ENCODE results near the gene SCTR.

The SCTR gene

DNA sequence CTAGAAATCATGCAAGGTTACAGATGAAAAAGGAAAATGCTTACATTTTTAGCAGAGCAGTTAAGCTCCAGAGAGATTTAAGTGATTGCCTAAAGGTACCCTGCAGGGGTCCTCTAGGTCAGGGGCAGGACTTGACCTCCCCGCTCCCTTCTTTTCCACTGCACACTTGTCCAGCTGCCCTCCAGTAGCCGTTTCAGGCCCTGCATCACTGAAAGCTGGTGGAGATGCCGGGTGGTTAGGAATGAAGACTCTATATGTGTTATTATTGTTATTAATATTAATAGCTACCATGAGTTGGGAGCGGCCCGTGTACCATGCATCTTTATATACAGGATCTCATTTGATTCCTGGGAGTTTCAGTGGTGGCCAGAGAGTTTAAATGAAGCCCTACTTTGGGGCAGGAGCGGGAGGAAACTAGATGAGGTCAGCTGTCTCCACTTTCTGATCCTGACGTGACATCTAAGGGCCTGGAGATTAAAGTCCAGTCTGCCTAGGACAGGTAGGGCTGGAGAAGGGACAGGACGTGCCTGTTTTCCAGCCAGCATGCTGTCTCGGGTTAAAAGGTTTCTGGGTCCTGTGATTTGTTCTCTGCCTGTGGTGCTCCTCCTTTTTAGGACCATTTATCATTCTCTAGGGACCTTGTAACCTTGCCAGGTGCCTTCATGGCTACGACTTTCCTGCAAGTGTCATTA lies 90.5 kb downstream of the SCTR start:
- Histone ChIP-seq H3K4me1 (ENCODE audit: control insufficient read depth, insufficient read depth, low read depth, low read length) (peaks cover 67% of the 10 kb centered on the region), H3K4me3 (ENCODE audit: insufficient read depth in 1 of 2, low read depth in 1 of 2, low read length in 2 of 2) (no peak overlapping the region), H2BK12ac (ENCODE audit: low read length in 2 of 2) (no peak overlapping the region), H3K36me3 (ENCODE audit: control insufficient read depth in 1 of 2, insufficient read depth in 2 of 2, low read depth in 1 of 2, low read length in 2 of 2) (peaks cover 0 to 16% of the 10 kb centered on the region in 2 experiments), H3K4ac (ENCODE audit: low read depth in 1 of 2, low read length in 2 of 2) (no peak overlapping the region), H3K18ac (ENCODE audit: low read depth in 1 of 2, low read length in 2 of 2) (no peak overlapping the region), H3K27me3 (ENCODE audit: control insufficient read depth in 1 of 2, insufficient read depth in 1 of 2, low read length in 2 of 2) (peaks cover 0 to 45% of the 10 kb centered on the region in 2 experiments), H3K9me3 (ENCODE audit: control insufficient read depth, low read length) (no peaks in the 10 kb centered on the region), H2BK15ac (ENCODE audit: low read depth, poor library complexity, severe bottlenecking) (no peak overlapping the region), H3K9ac (ENCODE audit: low read length) (no peak overlapping the region), H3K4me2 (ENCODE audit: low read length, poor library complexity, severe bottlenecking) (no peak overlapping the region), H3K79me1 (replicated peaks; ENCODE audit: low read length, poor library complexity, severe bottlenecking) (peaks cover 22% of the 10 kb centered on the region), H3K14ac (ENCODE audit: low read length in 2 of 2) (no peak overlapping the region), H2AFZ (ENCODE audit: low read depth, low read length) (no peak overlapping the region), H4K91ac (ENCODE audit: low read length) (no peak overlapping the region), H2AK5ac (ENCODE audit: low read length, severe bottlenecking) (no peak overlapping the region), H3K27ac (ENCODE audit: low read length, poor library complexity, severe bottlenecking) (no peak overlapping the region), H3K23ac (ENCODE audit: low read length in 2 of 2) (no peak overlapping the region), H2BK120ac (ENCODE audit: low read depth, low read length) (no peak overlapping the region), H2BK5ac (ENCODE audit: low read depth, low read length, poor library complexity, severe bottlenecking) (no peak overlapping the region), H4K8ac (ENCODE audit: low read length) (no peak overlapping the region)
- no peak for DNase-seq
- 84% methylated on average over 8 of the region's 10 CpGs for WGBS

GRCh38 chr2:119432851-119433522 lies 91.3 kb downstream of the SCTR start:
- Histone ChIP-seq H3K18ac (ENCODE audit: low read depth in 1 of 2, low read length in 2 of 2) (no peak overlapping the region), H2BK5ac (ENCODE audit: low read depth, low read length, poor library complexity, severe bottlenecking) (no peak overlapping the region), H3K4me2 (ENCODE audit: low read length, poor library complexity, severe bottlenecking) (peak overlapping the region; percentile 78), H4K91ac (ENCODE audit: low read length) (peak overlapping the region; percentile 46), H2BK15ac (ENCODE audit: low read depth, poor library complexity, severe bottlenecking) (no peak overlapping the region), H3K79me1 (replicated peaks; ENCODE audit: low read length, poor library complexity, severe bottlenecking) (peaks cover 20% of the 10 kb centered on the region), H3K27ac (ENCODE audit: low read length, poor library complexity, severe bottlenecking) (peak overlapping the region; percentile 91), H3K4me3 (ENCODE audit: insufficient read depth in 1 of 2, low read depth in 1 of 2, low read length in 2 of 2) (no peak overlapping the region), H3K14ac (ENCODE audit: low read length in 2 of 2) (no peak overlapping the region), H2AK5ac (ENCODE audit: low read length, severe bottlenecking) (peak overlapping the region; percentile 87), H3K9ac (ENCODE audit: low read length) (peak overlapping the region; percentile 62), H2BK12ac (ENCODE audit: low read length in 2 of 2) (no peak overlapping the region), H3K4me1 (ENCODE audit: control insufficient read depth, insufficient read depth, low read depth, low read length) (peaks cover 60% of the 10 kb centered on the region), H3K27me3 (ENCODE audit: control insufficient read depth in 1 of 2, insufficient read depth in 1 of 2, low read length in 2 of 2) (peaks cover 0 to 45% of the 10 kb centered on the region in 2 experiments), H3K4ac (ENCODE audit: low read depth in 1 of 2, low read length in 2 of 2) (no peak overlapping the region), H3K23ac (ENCODE audit: low read length in 2 of 2) (no peak overlapping the region), H3K36me3 (ENCODE audit: control insufficient read depth in 1 of 2, insufficient read depth in 2 of 2, low read depth in 1 of 2, low read length in 2 of 2) (peaks cover 0 to 16% of the 10 kb centered on the region in 2 experiments), H3K9me3 (ENCODE audit: control insufficient read depth, low read length) (no peaks in the 10 kb centered on the region), H2AFZ (ENCODE audit: low read depth, low read length) (no peak overlapping the region), H2BK120ac (ENCODE audit: low read depth, low read length) (no peak overlapping the region), H4K8ac (ENCODE audit: low read length) (no peak overlapping the region)
- DNase-seq = no peak
- 80% methylated on average over 15 of the region's 17 CpGs for WGBS

DNA sequence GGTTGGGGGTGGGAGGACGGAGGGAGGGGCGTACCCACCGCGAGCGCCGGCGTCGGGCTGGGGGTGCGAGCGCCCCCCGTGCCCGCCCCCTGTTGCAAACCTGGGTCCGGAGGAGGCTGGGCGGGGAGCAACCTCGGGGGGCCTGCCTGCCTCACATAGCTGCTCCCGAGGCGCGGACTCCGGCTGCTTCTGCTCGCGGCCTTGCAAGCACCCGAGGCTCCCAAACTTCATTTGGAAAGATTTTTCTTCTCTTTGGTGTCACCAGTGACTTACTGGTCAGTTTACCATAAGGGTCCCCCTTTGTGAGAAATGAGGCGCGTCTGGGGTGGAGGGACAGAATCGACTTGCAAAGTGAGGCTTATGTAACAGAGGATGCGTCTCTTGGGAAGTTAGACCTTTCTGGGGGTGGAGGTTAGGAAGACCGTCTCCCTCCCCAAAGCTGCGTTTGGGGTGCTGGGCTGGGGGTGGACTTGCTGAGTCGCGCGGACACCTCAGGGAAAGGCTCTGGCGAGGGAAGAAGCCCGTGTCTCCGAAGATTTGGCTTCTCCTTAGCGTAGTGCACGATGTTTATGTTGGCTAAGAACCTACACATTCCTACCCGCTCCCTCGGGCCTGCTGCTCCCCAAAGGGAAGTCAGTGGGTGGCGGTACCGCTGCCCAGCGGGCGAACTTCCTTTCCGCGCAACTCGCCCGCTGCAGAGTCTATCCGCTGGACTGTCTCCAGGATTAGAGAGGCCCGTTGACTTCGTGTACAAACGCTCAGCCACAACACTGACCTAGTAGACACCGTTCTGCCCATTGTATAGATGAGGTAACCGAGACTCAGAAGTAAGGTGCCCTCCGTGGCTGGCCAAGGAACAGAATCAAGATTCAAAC lies 92.1 kb downstream of the SCTR start:
- Histone ChIP-seq H2BK12ac (ENCODE audit: low read length in 2 of 2) (peak overlapping the region in 1 of 2 experiments; percentile 75), H3K18ac (ENCODE audit: low read depth in 1 of 2, low read length in 2 of 2) (peak overlapping the region; percentile 59 to 63), H3K79me1 (replicated peaks; ENCODE audit: low read length, poor library complexity, severe bottlenecking) (peaks cover 20% of the 10 kb centered on the region), H2AFZ (ENCODE audit: low read depth, low read length) (peak overlapping the region; percentile 3), H2BK5ac (ENCODE audit: low read depth, low read length, poor library complexity, severe bottlenecking) (peak overlapping the region; percentile 87), H3K4me3 (ENCODE audit: insufficient read depth in 1 of 2, low read depth in 1 of 2, low read length in 2 of 2) (peak overlapping the region; percentile 55 to 69), H3K27me3 (ENCODE audit: control insufficient read depth in 1 of 2, insufficient read depth in 1 of 2, low read length in 2 of 2) (peaks cover 0 to 52% of the 10 kb centered on the region in 2 experiments), H3K14ac (ENCODE audit: low read length in 2 of 2) (no peak overlapping the region), H3K36me3 (ENCODE audit: control insufficient read depth in 1 of 2, insufficient read depth in 2 of 2, low read depth in 1 of 2, low read length in 2 of 2) (peaks cover 0 to 12% of the 10 kb centered on the region in 2 experiments), H3K4ac (ENCODE audit: low read depth in 1 of 2, low read length in 2 of 2) (peak overlapping the region in 1 of 2 experiments; percentile 11), H2BK120ac (ENCODE audit: low read depth, low read length) (peak overlapping the region; percentile 36), H2BK15ac (ENCODE audit: low read depth, poor library complexity, severe bottlenecking) (peak overlapping the region; percentile 37), H3K9ac (ENCODE audit: low read length) (peak overlapping the region; percentile 62), H3K4me1 (ENCODE audit: control insufficient read depth, insufficient read depth, low read depth, low read length) (peaks cover 53% of the 10 kb centered on the region), H3K4me2 (ENCODE audit: low read length, poor library complexity, severe bottlenecking) (peak overlapping the region; percentile 78), H2AK5ac (ENCODE audit: low read length, severe bottlenecking) (peak overlapping the region; percentile 87), H3K9me3 (ENCODE audit: control insufficient read depth, low read length) (no peaks in the 10 kb centered on the region), H4K91ac (ENCODE audit: low read length) (no peak overlapping the region), H3K27ac (ENCODE audit: low read length, poor library complexity, severe bottlenecking) (peak overlapping the region; percentile 91), H4K8ac (ENCODE audit: low read length) (peak overlapping the region; percentile 38), H3K23ac (ENCODE audit: low read length in 2 of 2) (no peak overlapping the region)
- peak; percentile 21 for DNase-seq
- 12% methylated on average over 49 of the region's 53 CpGs for WGBS

Measured in mesenchymal stem cell (in vitro differentiated cells and primary cell).